Measurements from ENCODE around the gene ANKHD1.
"Not testable (repeated sequence)": the region's sequence is repeated elsewhere in the genome, so short reads cannot be mapped to it uniquely, and the experiment has no call there.

DNA sequence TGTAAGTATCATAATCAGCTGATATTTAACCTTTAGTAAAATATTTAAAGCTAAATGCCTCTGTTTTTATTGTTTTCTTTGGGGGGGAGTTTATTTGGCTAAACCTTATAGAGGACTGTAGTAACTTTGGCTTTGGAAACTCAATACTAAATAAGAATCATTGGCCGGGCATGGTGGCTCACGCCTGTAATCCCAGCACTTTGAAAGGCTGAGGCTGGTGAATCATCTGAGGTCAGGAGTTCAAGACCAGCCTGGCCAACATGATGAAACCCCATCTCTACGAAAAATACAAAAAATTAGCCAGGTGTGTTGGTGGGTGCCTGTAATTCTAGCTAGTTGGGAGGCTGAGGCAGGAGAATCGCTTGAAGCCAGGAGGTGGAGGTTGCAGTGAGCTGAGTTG is 86.5 kb downstream of the ANKHD1 start:
- TF ChIP-seq, protein P1, sequence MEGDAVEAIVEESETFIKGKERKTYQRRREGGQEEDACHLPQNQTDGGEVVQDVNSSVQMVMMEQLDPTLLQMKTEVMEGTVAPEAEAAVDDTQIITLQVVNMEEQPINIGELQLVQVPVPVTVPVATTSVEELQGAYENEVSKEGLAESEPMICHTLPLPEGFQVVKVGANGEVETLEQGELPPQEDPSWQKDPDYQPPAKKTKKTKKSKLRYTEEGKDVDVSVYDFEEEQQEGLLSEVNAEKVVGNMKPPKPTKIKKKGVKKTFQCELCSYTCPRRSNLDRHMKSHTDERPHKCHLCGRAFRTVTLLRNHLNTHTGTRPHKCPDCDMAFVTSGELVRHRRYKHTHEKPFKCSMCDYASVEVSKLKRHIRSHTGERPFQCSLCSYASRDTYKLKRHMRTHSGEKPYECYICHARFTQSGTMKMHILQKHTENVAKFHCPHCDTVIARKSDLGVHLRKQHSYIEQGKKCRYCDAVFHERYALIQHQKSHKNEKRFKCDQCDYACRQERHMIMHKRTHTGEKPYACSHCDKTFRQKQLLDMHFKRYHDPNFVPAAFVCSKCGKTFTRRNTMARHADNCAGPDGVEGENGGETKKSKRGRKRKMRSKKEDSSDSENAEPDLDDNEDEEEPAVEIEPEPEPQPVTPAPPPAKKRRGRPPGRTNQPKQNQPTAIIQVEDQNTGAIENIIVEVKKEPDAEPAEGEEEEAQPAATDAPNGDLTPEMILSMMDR (IDR thresholded peaks at IDR 0.05; ENCODE audit: low read depth, low read length) = not testable (repeated sequence)
- not testable (repeated sequence) for TF ChIP-seq EZH2phosphoT487 (IDR thresholded peaks at IDR 0.05; ENCODE audit: low read depth)
